K562 (cell line): ENCODE data around the gene ZNF74. TPM values are rescaled to one million over a fixed set of nuclear protein-coding genes. Genes with fewer than 3 reads are reported as not detected.

Experiments used
- CBFB ChIP-seq: sonication (generic); formaldehyde crosslinking; IDR thresholded peaks from 2 replicates; pipeline ENCODE4 v1.4.0; 2020; ENCODE audit warnings: mild to moderate bottlenecking, missing genetic modification reagents
- E2F3 ChIP-seq: fragments of 250-450 bp; sonication (Bioruptor Pico); IDR thresholded peaks from 2 replicates; pipeline ENCODE4 v1.4.0; 2020; ENCODE audit warnings: mild to moderate bottlenecking
- ELF1 ChIP-seq: fragments of 200-800 bp; sonication (Bioruptor generic); IDR thresholded peaks from 2 replicates; pipeline ENCODE4 v1.6.1; 2016; ENCODE audit warnings: missing genetic modification characterization, missing compliant biosample characterization
- ETS2 ChIP-seq: IDR thresholded peaks from 2 replicates; pipeline ENCODE4 v1.6.1; 2016; ENCODE audit warnings: borderline replicate concordance, missing genetic modification characterization, mild to moderate bottlenecking, moderate library complexity, missing compliant biosample characterization; ENCODE audit not compliant: poor library complexity, severe bottlenecking
- FOXA3 ChIP-seq, 2 experiments: fragments of 450-650 bp in 1 of 2; sonication (generic) in 1 of 2; formaldehyde crosslinking; IDR thresholded peaks in 1 of 2; conservative IDR thresholded peaks in 1 of 2; 2 replicates each; pipeline versions ENCODE4 v1.4.0 to v1.8.0; 2020 to 2022; ENCODE audit warnings: mild to moderate bottlenecking in 2 of 2, missing genetic modification reagents in 1 of 2
- ZNF76 ChIP-seq: fragments of 250-450 bp; sonication (Bioruptor Pico); IDR thresholded peaks from 2 replicates; pipeline ENCODE4 v1.4.0; 2020; ENCODE audit warnings: mild to moderate bottlenecking, moderate library complexity, borderline replicate concordance
- polyA plus RNA-seq, 8 experiments: library from polyadenylated mRNA; depleted of rRNA in 4 of 8; stranded (reverse) in 5 of 8; unstranded in 3 of 8; fragments of >200 nt; fragmentation: Nextera tagmentation in 2 of 8; fragmentation: Illumina TruSeq in 1 of 8; extraction: Ambion mirVana in 2 of 8; extraction: Trizol in 1 of 8; gene quantifications; 2 replicates each; pipeline versions ENCODE4 v1.2.1 to v1.2.3, GENCODE V29; 2011 to 2014; ENCODE audit warnings: inconsistent platforms in 1 of 8, missing spikeins in 1 of 8
- total RNA-seq, 7 experiments: library from RNA; depleted of rRNA in 6 of 7; stranded (reverse); fragments of >200 nt in 6 of 7; fragmentation: Illumina TruSeq in 2 of 7; extraction: Trizol in 2 of 7; gene quantifications; 2 replicates each; pipeline versions ENCODE4 v1.2.1 to v1.2.3, GENCODE V29; 2011 to 2021; ENCODE audit warnings: low replicate concordance in 1 of 7
- TF ChIP-seq, protein P1 (sequence below): fragments of 450-650 bp; IDR thresholded peaks from 2 replicates; pipeline ENCODE4 v1.6.1; 2016; ENCODE audit warnings: antibody characterized with exemption
- TF ChIP-seq, protein P2 (sequence below): fragments of 250-450 bp; sonication (Bioruptor Pico); IDR thresholded peaks from 2 replicates; pipeline ENCODE4 v1.4.0; 2020; ENCODE audit warnings: mild to moderate bottlenecking, moderate library complexity
- TF ChIP-seq, protein P3 (sequence below), 2 experiments: fragments of 200-800 bp in 1 of 2; sonication (Bioruptor generic) in 1 of 2; sonication (generic) in 1 of 2; formaldehyde crosslinking in 1 of 2; IDR thresholded peaks in 1 of 2; conservative IDR thresholded peaks in 1 of 2; 2 replicates each; pipeline versions ENCODE4 v1.5.0 to v1.6.1; 2016 to 2020; ENCODE audit warnings: missing compliant biosample characterization in 1 of 2, missing genetic modification characterization in 1 of 2, missing genetic modification reagents in 1 of 2
- TF ChIP-seq, protein P4 (sequence below), 2 experiments: IDR thresholded peaks; 2 replicates each; pipeline ENCODE4 v1.6.1; 2012; ENCODE audit warnings: improper control_type of control experiment in 2 of 2, low read depth in 2 of 2, low read length in 2 of 2, borderline replicate concordance in 1 of 2
- TF ChIP-seq, protein P5 (sequence below): conservative IDR thresholded peaks from 2 replicates; pipeline ENCODE4 v1.6.1; 2011; ENCODE audit warnings: low read depth, mild to moderate bottlenecking, low read length; ENCODE audit not compliant: control insufficient read depth

ZNF74 gene
- total and polyA plus RNA-seq, 9 of the 15 experiments (the other 6 are each of a cell fraction or from before 2014, with no cell fraction given) = 2.4 to 53.5 (median 31.5) TPM

DNA sequence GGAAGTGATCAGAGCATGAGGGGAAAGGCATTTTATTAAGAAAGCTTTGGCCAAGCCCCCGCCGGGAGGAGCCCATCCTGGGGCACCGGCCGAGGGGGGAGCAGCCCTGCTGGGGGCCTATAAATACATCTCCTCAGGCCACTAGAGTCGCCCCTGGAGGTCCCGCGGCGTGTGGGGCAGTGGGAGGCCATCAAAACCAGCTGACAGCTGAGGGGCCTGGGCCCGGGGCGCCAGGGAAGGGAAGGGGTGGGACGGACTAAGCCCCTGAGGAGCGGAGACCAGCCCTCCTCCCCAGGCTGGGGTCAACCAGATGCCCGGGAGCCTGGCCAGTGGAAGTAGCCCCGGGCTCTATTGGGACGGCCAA is 30.6 kb downstream of the ZNF74 start (continued):
- TF ChIP-seq, protein P1, sequence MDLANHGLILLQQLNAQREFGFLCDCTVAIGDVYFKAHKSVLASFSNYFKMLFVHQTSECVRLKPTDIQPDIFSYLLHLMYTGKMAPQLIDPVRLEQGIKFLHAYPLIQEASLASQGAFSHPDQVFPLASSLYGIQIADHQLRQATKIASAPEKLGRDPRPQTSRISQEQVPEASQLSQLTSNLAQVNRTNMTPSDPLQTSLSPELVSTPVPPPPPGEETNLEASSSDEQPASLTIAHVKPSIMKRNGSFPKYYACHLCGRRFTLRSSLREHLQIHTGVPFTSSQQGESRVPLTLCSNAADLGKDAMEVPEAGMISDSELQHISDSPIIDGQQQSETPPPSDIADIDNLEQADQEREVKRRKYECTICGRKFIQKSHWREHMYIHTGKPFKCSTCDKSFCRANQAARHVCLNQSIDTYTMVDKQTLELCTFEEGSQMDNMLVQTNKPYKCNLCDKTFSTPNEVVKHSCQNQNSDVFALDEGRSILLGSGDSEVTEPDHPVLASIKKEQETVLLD = no peak
- TF ChIP-seq, protein P2, sequence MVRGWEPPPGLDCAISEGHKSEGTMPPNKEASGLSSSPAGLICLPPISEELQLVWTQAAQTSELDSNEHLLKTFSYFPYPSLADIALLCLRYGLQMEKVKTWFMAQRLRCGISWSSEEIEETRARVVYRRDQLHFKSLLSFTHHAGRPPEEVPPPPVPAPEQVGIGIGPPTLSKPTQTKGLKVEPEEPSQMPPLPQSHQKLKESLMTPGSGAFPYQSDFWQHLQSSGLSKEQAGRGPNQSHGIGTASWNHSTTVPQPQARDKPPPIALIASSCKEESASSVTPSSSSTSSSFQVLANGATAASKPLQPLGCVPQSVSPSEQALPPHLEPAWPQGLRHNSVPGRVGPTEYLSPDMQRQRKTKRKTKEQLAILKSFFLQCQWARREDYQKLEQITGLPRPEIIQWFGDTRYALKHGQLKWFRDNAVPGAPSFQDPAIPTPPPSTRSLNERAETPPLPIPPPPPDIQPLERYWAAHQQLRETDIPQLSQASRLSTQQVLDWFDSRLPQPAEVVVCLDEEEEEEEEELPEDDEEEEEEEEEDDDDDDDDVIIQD = no peak
- TF ChIP-seq, protein P3, sequence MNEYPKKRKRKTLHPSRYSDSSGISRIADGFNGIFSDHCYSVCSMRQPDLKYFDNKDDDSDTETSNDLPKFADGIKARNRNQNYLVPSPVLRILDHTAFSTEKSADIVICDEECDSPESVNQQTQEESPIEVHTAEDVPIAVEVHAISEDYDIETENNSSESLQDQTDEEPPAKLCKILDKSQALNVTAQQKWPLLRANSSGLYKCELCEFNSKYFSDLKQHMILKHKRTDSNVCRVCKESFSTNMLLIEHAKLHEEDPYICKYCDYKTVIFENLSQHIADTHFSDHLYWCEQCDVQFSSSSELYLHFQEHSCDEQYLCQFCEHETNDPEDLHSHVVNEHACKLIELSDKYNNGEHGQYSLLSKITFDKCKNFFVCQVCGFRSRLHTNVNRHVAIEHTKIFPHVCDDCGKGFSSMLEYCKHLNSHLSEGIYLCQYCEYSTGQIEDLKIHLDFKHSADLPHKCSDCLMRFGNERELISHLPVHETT (CRISPR knock-in tag; conservative IDR thresholded peaks at IDR 0.05 in 1 of 2, IDR thresholded peaks at IDR 0.05 in 1 of 2) = no peak
- TF ChIP-seq ELF1 (no peak), ZNF76 (CRISPR knock-in tag) (no peak), CBFB (0 out of 2 replicates have a peak, but pooled peaks have one; percentile 26), E2F3 (CRISPR knock-in tag) (no peak), ETS2 (tag) (no peak), FOXA3 (CRISPR knock-in tag; conservative IDR thresholded peaks at IDR 0.05 in 1 of 2, IDR thresholded peaks at IDR 0.05 in 1 of 2) (no peak)
- TF ChIP-seq, protein P4, sequence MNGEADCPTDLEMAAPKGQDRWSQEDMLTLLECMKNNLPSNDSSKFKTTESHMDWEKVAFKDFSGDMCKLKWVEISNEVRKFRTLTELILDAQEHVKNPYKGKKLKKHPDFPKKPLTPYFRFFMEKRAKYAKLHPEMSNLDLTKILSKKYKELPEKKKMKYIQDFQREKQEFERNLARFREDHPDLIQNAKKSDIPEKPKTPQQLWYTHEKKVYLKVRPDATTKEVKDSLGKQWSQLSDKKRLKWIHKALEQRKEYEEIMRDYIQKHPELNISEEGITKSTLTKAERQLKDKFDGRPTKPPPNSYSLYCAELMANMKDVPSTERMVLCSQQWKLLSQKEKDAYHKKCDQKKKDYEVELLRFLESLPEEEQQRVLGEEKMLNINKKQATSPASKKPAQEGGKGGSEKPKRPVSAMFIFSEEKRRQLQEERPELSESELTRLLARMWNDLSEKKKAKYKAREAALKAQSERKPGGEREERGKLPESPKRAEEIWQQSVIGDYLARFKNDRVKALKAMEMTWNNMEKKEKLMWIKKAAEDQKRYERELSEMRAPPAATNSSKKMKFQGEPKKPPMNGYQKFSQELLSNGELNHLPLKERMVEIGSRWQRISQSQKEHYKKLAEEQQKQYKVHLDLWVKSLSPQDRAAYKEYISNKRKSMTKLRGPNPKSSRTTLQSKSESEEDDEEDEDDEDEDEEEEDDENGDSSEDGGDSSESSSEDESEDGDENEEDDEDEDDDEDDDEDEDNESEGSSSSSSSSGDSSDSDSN (IDR thresholded peaks at IDR 0.05; ENCODE audit: borderline replicate concordance in 1 of 2, low read depth in 2 of 2, low read length in 2 of 2) = peak in 1 of 2 experiments; percentile 21; a peak in 1 of 4 replicates
- TF ChIP-seq, protein P5, sequence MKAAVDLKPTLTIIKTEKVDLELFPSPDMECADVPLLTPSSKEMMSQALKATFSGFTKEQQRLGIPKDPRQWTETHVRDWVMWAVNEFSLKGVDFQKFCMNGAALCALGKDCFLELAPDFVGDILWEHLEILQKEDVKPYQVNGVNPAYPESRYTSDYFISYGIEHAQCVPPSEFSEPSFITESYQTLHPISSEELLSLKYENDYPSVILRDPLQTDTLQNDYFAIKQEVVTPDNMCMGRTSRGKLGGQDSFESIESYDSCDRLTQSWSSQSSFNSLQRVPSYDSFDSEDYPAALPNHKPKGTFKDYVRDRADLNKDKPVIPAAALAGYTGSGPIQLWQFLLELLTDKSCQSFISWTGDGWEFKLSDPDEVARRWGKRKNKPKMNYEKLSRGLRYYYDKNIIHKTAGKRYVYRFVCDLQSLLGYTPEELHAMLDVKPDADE = 0 out of 2 replicates have a peak, but pooled peaks have one; percentile 12
